ENCODE data around the gene UNC13A. TPM values are rescaled to one million over a fixed set of nuclear protein-coding genes. Genes with fewer than 3 reads are reported as not detected.

Gene UNC13A
- total and polyA plus RNA-seq, 2 of the 8 experiments (the other 6 are each of a cell fraction or from before 2014, with no cell fraction given): 13.1 to 47.6 TPM

DNA sequence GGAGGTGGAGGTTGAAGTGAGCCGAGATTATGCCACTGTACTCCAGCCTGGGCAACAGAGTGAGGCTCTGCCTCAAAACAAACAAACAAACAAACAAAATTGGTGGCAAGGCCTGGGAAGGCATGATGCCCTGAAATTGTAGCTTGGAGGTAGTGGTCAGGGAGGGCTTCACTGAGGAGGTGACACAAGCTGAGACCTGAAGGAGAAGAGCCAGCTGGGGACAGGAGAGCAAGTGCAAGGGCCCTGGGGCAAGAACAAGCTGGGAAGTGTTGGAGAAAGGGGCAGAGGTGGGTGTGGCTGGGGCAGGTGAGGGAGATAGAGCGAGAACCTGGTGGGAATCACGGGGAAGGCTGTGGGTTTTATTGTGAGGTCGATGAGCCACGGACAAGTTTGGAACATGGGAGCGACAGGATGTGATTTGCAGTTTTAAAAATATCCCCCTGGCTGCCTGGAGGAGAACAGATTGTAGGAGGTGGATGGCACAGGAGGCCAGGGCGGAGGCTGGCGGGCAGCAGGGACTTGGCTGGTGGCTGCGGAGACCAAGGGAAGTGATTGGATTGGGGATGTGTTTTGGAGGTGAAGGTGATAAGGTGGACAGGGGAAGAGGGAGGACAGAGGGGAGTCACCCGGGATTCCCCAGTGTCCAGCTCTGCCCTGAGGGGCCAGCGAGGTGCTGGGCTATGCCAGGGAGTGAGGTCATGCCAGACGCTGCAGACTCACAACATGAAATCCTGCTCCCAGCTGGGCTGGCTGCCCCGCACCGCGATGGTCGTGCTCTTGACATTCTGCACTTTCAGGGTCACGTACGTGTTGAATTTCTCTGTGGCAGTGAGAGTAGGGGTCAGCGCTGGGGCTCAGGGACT is 14.0 kb downstream of the UNC13A start:
- H3K27me3 ChIP-seq (replicated peaks in 1 of 4; ENCODE audit: control insufficient read depth in 3 of 4, extremely low read depth in 1 of 4, insufficient read depth in 3 of 4, low read length in 3 of 4): no peaks in the 10 kb centered on the region
- no peak overlapping the region for H2BK20ac ChIP-seq (ENCODE audit: low read length)
- peaks cover 0 to 8% (median 0%) of the 10 kb centered on the region in 4 experiments; a peak in 3 of 8 replicates for H3K36me3 ChIP-seq (ENCODE audit: control insufficient read depth in 2 of 4, insufficient read depth in 4 of 4, low read length in 3 of 4)
- peaks cover 1% of the 10 kb centered on the region; the same call in 1 of the 2 replicates for H3K23me2 ChIP-seq (ENCODE audit: low read depth, low read length)
- H2BK120ac ChIP-seq (replicated peaks; ENCODE audit: low read depth, low read length): no peak overlapping the region
- H3K4ac ChIP-seq (replicated peaks; ENCODE audit: insufficient read length, low read depth, low read length): no peak overlapping the region
- 0 out of 4 replicates have a peak, but pooled peaks cover 0 to 5% of the 10 kb centered on the region in 2 experiments for H3K9me3 ChIP-seq (ENCODE audit: insufficient read depth in 2 of 2, low read depth in 1 of 2, low read length in 1 of 2)
- H3K4me3 ChIP-seq (ENCODE audit: extremely low read depth in 1 of 4, insufficient read depth in 2 of 4, low read depth in 3 of 4, low read length in 4 of 4): no peak overlapping the region
- no peak overlapping the region for H3K4me2 ChIP-seq (ENCODE audit: insufficient read depth in 1 of 2, low read depth in 2 of 2, low read length in 2 of 2)
- H3K79me1 ChIP-seq (ENCODE audit: low read depth, low read length): peaks cover 6% of the 10 kb centered on the region; the same call in 1 of the 2 replicates
- no peak overlapping the region for H4K5ac ChIP-seq (ENCODE audit: insufficient read length, low read depth, low read length)
- H2BK5ac ChIP-seq (ENCODE audit: low read depth, low read length): no peak overlapping the region; the same call in 1 of the 2 replicates
- H3K27ac ChIP-seq (ENCODE audit: low read depth, low read length): no peak overlapping the region
- H3K9ac ChIP-seq (replicated peaks in 1 of 4; ENCODE audit: extremely low read depth in 1 of 4, low read depth in 3 of 4, low read length in 3 of 4): no peak overlapping the region
- H4K20me1 ChIP-seq (replicated peaks in 1 of 2; ENCODE audit: control insufficient read depth in 1 of 2, insufficient read depth in 2 of 2, low read length in 2 of 2): peaks cover 0 to 6% of the 10 kb centered on the region in 2 experiments
- no peak for FAIRE-seq
- no peak overlapping the region for H2BK15ac ChIP-seq (ENCODE audit: low read length)
- no peak overlapping the region for H3K14ac ChIP-seq (ENCODE audit: insufficient read length)
- no peak overlapping the region for H3K23ac ChIP-seq (ENCODE audit: insufficient read length)
- H3K56ac ChIP-seq (replicated peaks; ENCODE audit: insufficient read length, low read depth, low read length): no peak overlapping the region
- ChIA-PET POLR2A (ENCODE audit: partially characterized antibody) (no interaction called here), CTCF (ENCODE audit: partially characterized antibody) (interaction anchor here (0.6 to 1.4 kb wide), 7 partner anchors 28 to 101 kb away, joined by 3 to 5 read pairs (median 3); no protein-coding TSS in a partner anchor)
- peaks cover 0 to 16% of the 10 kb centered on the region in 2 experiments; a peak in 1 of 4 replicates for H3K79me2 ChIP-seq (ENCODE audit: control insufficient read depth in 1 of 2, insufficient read depth in 2 of 2, low read length in 2 of 2)
- no peak overlapping the region for H2BK12ac ChIP-seq (ENCODE audit: low read depth, low read length)
- H3K18ac ChIP-seq (ENCODE audit: extremely low read depth, low read length): no peak overlapping the region
- H4K8ac ChIP-seq (ENCODE audit: extremely low read depth, insufficient read depth, low read length): peak overlapping the region; percentile 35; the same call in 1 of the 2 replicates
- no peak overlapping the region for H2AK5ac ChIP-seq (ENCODE audit: low read depth, low read length)
- peaks cover 0 to 7% (median 4%) of the 10 kb centered on the region in 4 experiments; a peak in 5 of 7 replicates for H3K4me1 ChIP-seq (replicated peaks in 1 of 4; ENCODE audit: control insufficient read depth in 3 of 4, insufficient read depth in 4 of 4, low read length in 3 of 4)
- H2AFZ ChIP-seq (ENCODE audit: low read length): no peak overlapping the region
- no peak overlapping the region for H4K91ac ChIP-seq (replicated peaks; ENCODE audit: insufficient read length, low read length)
- 89% methylated on average over 15 of the region's 19 CpGs; no CpG with 5 or more reads in 1 of the 2 experiments for WGBS, 2 experiments (ENCODE audit: extremely low coverage in 1 of 2, insufficient coverage in 1 of 2, insufficient read length in 1 of 2, insufficient replicate concordance in 2 of 2, low coverage in 1 of 2, low lambda C conversion rate in 2 of 2, missing lambda C conversion rate in 1 of 2)
- no peak for DNase-seq (ENCODE audit: low read depth in 1 of 2, low spot score in 2 of 2)
- TF ChIP-seq PHF8 (conservative IDR thresholded peaks at IDR 0.05; ENCODE audit: low read depth, low read length) (no peak), CTBP2 (IDR thresholded peaks at IDR 0.05; ENCODE audit: borderline replicate concordance, insufficient read depth, insufficient read length, low read length) (no peak), HDAC2 (IDR thresholded peaks at IDR 0.05; ENCODE audit: borderline replicate concordance in 1 of 2, low read depth in 2 of 2, low read length in 2 of 2) (no peak), KDM4A (IDR thresholded peaks at IDR 0.05; ENCODE audit: low read depth, low read length, severe bottlenecking) (no peak), KDM1A (IDR thresholded peaks at IDR 0.05; ENCODE audit: borderline replicate concordance, low read length) (no peak)
- TF ChIP-seq, protein P1, sequence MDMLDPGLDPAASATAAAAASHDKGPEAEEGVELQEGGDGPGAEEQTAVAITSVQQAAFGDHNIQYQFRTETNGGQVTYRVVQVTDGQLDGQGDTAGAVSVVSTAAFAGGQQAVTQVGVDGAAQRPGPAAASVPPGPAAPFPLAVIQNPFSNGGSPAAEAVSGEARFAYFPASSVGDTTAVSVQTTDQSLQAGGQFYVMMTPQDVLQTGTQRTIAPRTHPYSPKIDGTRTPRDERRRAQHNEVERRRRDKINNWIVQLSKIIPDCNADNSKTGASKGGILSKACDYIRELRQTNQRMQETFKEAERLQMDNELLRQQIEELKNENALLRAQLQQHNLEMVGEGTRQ (IDR thresholded peaks at IDR 0.05; ENCODE audit: low read length): no peak
